OCI-LY7 (cell line): ENCODE results near the gene MINDY2.
"Not testable (repeated sequence)": the region's sequence is repeated elsewhere in the genome, so short reads cannot be mapped to it uniquely, and the experiment has no call there.

Experiments used
- CTCF ChIP-seq: fragments of 200-600 bp; sonication (generic); conservative IDR thresholded peaks from 2 replicates; pipeline ENCODE4 v1.5.1; 2014; ENCODE audit warnings: mild to moderate bottlenecking, antibody characterized with exemption, low read length, moderate library complexity, mixed read lengths
- EZH2phosphoT487 ChIP-seq: fragments of 200-600 bp; sonication (generic); IDR thresholded peaks from 2 replicates; pipeline ENCODE4 v1.6.1; 2018; ENCODE audit warnings: low read depth, borderline replicate concordance, mild to moderate bottlenecking, mixed run types, antibody characterized with exemption, low read length, moderate library complexity, mixed read lengths

GRCh38 chr15:58823267-58823666 lies 52.2 kb downstream of the MINDY2 start:
- not testable (repeated sequence) for TF ChIP-seq CTCF, EZH2phosphoT487
